ENCODE measurements around the gene JOSD2.
"Not testable (repeated sequence)": the region's sequence is repeated elsewhere in the genome, so short reads cannot be mapped to it uniquely, and the experiment has no call there.

Gene JOSD2

DNA sequence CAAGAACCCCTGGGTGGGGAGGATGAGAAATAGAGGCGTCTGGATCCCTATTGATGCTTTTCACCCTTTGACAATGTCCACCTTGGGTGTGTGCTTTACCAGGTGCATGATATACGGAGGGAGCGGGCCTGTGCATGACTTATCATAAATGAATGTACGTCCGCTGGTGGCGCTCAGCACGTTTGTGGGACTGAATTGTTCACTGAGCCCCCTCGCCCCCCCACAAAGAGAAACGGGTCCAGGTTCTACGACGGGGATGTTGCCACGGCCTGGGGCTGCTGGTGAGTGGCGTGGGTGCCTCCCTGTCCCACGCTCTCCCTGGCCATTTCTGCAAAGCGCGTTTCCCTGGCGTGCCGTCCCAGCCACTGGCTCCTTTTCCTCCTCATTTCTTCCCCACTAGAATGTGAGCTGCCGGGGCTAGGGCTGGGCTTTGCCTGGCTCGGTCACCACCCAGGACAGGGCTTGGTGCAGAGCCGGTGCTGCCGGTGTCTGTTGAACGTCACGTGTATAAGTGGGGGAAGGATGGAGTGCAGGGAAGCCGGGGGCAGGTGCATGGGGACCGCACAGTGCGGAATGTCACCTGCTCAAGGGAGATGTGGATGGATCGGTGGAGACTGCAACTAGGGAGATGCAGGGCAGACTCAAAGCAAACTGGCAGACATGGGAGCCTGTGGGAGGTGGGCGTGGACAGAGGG lies 35.7 kb upstream of the JOSD2 start:
- DNase-seq, result no peak

DNA sequence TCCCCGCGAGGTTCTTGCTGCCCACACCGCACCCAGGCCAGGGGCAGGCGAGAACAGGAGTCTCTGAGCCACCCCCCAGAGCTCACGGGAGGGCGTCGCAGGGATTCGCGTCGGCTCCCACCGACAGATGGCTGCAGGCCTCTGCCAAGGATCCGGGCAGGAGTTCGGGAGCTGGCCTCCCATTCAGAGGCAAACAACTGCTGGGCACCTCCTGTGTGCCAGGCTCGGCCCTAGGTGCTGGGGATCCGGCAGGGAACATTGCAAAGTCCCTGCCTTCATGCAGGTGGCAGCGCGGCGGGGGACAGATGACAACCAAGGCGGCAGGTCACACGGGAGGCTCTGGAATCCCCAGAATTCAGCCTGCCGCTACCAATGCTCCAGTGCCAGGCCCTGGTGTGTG lies 32.0 kb upstream of the JOSD2 start:
- DNase-seq, result no peak

DNA sequence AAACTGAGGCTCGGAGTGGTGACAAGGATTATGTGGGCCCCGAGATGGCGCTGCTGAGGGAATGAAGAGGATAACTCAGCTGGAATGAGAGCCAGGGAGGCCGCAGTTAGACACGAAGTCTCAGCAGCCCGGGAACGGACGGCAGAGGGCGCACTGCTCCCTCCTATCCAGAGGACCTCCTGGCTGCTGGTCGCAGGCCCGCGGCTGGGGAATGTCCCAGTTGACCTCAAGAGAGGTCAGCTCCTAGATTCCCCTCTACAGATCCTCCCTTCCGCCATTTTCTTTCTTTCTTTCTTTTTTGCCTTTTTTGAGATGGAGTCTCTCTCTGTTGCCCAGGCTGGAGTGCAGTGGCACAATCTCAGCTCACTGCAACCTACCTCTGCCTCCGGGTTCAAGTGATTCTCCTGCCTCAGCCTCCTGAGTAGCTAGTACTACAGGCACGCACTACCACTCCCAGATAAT lies 26.8 kb upstream of the JOSD2 start:
- DNase-seq, result peak; percentile 44 to 50

DNA sequence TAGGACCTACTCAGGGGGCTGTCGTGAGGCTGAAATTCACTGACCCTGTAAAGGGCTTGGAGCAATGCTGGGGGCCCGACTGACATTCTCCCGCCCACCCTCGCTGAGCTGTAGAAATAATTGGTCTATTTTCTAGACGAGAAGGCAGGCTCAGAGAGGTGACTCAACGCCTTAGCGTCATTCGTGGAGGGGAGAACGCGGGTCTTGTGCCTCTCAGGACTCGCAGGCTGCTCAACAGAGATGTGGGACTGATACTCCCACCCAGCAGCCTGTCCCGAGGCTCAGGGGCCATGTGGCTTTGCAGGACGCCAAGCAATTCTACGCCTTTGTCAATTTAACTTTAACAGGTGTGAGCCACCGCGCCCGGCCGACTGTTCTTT lies 26.3 kb upstream of the JOSD2 start:
- DNase-seq, result no peak

DNA sequence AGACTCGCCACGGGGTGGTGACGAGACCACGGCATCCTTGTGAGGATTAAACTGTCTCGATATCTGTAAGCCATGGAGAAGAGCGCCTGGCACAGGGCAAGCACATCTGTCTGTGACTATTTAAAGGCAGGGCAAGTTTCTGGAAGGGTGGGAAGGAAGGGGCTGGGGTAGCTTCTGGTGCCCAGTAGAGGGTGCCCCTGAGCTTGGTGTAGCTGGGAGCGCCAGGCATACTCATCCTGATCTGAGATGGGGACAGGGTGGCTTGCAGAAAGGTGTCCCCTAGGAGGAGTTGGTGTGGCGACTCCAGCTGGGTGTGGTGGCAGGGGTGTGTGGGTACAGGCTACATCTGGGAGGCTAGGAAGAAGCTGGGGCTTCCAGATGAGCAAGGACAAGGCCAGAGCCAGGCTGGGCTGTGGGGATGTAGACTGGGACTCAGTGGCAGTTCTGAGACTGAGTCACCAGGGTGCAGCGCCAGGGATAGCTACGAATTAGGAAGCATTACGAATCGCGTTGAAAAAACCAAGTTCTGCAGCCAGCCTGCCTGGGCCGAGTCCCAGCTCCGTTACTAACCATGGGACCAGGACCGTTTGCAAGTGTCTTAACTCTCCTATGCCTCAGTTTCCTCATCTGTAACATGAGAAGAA lies 25.8 kb upstream of the JOSD2 start:
- no peak for DNase-seq

DNA sequence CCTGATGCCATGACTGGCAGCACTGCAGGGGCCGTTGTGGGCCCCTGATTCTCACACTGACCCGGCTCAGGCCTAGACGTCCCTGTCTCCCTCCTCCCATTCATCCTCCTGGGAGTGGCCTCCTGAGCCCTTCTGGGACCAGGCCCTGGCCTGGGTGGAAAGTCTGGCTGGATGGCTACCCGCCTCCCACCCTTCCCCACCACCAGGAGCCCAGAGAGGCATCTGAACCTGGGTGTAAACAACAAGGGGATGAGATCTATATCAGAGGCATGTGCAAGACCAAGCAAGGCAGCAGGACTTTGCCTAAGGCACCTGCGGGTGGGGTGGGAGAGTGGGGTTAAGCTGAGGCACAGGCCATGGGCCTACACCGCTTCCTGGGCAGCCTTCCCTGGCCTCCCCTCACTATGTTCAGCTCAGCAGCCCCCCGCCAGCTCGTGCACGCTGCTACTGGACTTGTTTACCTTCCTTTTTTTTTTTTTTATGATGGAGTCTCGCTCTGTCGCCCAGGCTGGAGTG lies 24.7 kb upstream of the JOSD2 start:
- DNase-seq, result no peak

DNA sequence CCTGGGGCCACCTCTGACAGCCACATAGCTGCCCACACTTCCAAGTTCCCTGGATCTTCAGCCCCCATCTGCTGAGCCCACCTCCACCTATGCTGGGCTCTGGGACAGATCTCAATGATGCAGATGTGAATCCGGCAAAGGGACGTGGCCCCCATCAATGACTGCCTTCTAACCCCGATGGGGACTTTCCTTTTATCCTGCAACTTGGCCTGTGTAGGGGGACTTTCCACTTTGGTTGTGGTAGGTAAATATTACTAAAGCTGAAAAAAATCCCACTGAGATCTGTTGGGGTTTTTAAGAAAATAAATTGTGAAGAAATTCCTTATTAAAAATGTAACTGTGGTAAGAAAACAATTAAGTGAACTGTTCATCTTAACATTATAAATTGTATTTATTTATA lies 23.5 kb upstream of the JOSD2 start:
- DNase-seq, result no peak

DNA sequence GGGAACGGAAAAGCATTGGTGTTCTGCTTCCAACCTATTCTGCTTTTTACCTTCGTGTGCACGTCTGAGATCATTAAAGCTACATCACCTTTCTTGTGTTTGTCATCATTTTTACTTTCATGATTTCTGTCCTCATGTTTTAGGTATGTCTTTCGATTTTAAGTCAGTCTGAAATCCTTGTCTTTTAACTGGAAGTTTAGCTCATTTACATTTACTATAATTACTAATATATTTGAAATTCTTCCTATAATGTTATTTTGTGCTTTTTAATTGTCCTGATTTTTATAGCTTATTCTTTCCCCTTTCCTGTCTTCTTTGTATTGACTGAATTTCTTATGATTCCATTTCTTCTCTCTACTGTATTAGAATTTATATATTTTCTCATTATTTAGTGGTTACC lies 22.0 kb upstream of the JOSD2 start:
- DNase-seq, result no peak

DNA sequence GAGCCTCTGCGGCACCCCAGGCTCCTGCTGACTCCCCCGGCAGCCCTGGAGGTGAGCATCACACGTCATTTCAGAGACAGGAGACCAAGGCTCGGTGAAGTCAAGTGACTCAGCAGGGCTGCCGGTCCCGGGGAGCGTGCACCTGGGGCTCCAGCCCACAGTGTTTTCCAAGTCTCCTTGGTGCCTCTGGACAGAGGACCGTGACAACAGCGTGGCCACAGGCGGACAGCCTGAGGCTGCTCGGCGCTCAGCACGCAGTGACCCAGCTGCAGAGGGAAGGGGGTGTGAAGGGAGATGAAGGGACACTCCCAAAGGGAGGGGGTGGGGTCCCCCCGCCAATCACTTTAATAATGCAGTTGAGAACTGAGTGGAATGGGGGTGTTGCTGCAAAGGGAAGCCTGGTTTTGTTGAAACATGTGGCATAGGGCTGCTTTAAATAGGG lies 20.2 kb upstream of the JOSD2 start:
- DNase-seq, result no peak

DNA sequence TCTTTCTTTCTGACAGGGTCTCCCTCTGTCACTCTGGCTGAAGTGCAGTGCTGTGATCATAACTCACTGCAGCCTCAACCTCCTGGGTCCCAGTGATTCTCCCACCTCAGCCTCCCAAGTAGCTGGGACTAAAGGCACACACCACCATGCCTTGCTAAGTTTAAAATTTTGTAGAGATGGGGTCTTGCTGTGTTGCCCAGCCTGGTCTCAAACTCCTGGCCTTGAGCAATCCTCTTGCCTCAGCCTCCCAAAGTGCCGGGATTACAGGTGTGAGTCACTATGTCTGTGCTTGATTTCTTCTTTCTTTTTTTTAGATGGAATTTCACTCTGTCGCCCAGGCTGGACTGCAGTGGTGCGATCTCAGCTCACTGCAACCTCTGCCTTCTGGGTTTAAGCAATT lies 17.1 kb upstream of the JOSD2 start:
- DNase-seq, result not testable (repeated sequence)

DNA sequence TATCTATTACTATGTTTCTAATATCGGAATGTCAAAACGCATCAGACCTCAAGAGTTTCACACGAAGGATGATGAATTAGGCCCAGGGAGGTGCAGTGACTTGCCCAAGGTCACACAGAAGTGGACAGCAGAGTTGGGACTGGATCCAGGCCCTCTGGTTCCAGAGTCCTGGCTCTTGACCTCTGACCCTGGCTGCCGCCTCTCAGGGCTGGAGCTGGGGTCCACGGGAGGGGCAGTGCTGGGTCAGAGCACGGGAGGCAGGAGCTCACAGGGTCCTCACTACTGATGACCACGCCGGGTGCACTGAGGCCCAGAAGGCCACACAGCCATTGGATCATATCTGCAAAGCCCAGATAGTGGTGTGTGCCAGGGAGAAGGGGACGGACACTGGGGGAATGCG lies 11.9 kb upstream of the JOSD2 start:
- no peak for DNase-seq

DNA sequence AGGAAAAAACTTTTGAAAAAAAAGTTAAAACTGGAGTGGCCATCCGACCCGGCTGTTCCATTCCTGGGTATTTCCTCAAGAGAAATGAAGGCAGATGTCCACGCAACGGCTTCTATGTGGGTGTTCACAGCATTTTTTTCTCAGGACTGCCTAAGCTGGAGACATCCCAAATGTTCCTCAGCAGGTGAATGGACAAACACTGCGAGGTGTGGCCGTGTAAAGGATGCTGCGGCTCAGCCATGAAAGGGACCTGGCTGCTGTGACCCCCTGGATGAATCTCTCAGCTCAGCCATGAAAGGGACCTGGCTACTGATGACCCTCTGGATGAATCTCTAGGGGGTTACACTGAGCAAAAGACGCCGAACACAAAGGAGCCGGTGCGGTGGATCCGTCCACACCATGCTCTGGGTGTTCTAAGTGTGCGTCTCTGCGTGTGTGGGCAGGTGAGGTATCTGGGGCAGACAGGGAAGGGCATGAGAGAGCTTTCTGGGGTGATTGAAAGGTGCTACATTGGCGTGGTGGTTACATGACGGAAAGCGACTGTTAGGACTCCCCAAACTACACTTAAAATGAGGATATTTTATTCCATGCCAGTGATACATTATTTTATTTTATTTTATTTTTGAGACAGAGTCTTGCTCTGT lies 10.0 kb upstream of the JOSD2 start:
- no peak for DNase-seq

DNA sequence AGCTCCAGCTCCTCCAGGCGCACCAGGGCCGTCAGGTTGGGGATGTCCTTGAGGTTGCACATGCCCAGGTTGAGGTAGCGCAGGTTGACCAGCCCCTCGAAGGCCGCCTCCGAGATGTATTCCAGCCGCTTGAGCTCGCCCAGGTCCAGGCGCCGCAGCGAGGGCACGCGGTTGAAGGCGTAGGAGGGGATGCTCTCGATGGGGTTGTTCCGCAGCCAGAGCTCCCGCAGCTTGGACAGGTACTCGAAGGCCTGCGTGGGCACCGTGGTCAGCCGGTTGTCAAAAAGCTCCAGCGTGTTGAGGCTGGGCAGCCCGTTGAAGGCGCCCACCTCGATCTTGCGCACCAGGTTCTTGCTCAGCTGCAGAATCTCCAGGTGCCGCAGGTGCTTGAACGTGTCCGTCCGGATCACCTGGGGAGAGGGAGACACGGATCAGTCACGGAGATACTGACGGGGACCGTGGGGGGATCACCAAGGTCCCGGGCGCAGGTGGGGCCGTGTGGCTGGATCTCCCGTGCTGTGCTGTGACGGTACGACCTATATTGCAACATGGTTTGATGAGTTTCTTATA lies 8.1 kb upstream of the JOSD2 start:
- DNase-seq, result no peak

DNA sequence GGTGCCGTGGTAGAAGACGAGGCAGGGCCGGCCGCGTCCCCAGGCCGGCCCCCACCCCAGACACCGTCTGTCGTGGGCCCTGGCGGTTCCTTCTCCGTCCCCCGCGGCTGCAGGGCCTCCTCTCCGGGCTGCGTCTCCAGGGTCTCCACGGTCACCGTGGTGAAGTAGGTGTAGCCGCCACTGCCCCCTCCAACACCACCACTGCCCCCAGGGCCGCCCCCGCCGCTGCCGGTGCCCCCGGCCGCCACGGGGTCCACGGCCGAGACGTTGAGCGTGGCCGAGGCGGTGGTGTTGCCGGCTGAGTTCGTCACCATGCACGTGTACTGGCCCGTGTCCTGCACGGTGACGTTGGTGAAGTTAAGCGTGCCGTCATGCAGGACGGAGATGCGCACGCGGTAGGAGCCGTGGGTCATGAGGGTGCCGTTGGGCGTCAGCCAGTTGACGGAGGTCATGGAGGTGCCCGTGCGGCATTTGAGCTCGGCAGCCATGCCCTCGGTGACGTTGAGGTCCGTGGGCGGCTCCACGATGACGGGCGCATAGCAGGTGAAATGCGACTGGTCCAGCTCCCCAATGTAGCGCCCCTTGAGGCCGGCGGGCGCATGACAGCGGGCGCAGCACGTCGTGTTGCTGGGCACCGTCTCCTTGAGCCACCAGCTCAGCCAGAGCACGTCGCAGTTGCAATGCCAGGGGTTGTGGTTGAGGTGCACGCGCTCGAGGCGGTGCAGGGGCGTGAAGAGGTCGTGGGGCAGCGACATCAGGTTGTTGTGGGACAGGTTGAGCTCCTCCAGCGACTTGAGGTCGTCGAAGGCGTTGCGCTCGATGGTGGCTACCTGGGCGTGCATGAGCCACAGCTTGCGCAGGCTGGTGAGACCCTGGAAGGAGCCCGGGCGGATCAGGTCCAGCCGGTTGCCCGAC lies 7.4 kb upstream of the JOSD2 start:
- no peak for DNase-seq

DNA sequence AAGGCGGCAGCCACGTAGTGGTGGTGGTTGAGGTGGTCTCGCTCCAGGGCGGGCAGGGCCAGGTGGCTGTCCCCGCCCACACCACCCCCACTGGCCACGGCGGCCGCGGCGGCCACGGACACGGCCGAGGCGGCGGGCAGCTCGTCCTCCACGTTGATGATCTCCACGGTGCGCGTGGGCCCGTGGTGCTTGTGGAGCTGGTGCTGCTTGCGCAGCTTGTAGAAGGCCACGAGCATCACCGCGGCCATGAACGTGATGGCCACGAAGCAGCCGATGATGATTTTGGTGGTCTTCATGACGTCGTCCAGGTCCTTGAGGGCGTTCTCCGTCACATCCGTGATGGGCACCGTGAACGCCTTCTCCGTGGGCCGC lies 6.7 kb upstream of the JOSD2 start:
- no peak for DNase-seq

DNA sequence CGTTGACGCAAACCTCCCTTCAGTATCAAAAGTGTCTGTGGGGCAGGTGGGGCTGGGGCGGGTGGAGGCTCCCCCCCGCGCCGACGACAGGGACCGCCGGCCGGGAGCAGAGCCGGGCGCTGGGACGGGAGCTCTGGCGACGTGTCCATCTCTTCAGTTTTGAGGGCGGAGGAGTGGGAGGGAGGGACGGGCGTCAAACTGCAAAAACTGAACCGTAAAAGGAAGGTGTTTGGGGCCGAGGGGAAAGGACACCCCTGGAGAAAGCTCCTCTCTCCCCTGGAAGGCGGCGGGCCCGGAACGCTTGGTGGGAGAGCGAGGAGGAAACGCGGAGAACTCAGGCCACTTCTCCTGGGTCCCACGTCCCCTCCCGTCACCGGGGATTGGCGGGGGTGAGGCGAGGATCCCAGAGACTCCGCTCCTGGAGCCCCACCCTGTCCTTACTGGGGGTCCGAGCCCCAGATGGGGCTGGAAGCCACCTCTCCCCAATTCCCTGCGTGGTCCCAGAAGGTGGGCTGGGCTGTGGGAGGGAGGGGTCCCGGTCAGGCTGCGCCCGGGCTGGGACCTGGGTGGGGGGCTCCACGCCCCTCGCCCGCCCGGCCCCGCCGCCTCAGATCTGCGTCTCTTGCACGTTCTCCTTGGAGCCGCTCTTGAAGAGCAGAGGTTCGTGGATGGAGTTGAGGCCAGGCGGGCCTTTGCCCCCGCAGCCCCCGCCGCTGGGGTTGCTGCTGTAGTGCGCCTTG lies 6.1 kb upstream of the JOSD2 start:
- DNase-seq, result no peak

DNA sequence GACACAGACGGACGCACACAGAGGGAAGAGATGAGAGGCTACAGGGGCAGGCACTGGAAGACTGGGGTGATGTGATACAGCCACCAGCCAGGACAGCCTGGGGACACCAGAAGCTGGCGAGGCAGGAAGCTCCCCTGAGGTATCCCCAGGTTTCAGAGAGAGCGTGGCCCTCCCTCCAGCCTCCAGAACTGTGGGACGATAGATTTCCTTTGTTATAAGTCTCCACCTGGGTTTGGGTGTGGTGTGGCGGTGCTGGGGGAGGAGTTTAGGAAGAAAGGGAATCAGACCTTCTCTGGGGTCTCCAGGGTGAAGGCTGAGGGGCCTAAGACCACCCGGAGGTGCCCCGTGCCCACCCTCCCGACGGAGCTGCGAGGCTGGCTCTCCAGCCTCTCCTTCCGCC lies 5.5 kb upstream of the JOSD2 start:
- no peak for DNase-seq

DNA sequence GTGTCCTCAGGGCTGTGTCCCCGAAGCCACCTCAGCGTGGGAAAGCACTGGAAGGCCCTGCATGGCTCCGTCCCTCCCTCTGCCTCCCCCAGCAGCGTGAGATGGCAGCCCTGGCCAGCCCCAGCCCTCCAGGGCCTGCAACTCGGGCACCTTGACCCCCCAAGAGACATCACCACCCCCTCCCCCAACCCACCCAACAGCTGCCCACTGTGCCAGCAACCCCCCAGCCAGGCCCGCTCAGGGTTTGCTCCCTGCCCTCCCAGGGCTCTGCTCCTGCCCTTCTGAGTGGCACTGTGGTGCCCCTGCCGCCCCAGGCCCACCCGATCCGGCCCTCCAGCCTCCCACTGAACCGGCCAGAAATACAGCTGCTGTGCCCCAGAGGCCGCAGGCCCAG lies 4.2 kb upstream of the JOSD2 start:
- DNase-seq, result no peak

DNA sequence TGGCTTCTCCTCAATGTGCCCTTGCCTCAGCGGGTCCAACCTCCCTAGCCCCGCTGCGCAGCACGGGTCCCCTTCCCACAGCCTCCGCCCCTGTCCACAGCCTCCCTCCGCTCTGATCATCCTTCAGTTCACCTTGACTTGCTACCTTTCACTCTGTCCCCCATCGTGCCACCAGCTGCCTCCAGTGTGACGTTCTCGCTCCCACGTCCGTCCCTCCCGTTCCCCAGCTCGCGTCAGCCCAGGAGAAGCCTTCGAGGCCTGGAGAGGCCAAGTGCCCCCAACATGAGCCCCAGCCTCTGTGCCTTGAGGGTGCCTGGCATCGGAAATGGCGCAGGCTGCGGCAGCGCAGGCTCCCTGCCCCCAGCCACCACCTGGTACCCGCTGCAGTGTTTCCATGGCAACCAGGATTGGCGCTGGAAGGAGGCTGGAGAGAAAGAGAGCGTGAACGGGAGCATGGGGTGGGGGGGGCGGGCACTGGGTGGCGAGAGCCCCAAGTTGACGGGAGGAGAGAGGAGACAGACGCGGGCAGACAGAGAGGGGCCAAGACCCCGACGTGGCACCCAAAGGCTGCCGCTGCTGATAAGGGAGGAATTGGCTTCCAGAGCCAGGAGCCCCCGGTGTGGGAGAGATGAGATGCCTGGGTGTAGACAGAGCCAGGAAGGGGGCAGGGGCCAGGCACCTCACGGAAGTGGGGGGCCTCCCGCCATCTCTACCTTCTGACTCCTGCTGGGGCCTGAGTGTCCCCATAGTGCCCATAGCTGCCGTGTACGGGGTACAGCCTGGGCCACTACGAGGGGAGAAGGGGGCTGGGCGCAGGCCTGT lies 3.6 kb upstream of the JOSD2 start:
- no peak for DNase-seq

DNA sequence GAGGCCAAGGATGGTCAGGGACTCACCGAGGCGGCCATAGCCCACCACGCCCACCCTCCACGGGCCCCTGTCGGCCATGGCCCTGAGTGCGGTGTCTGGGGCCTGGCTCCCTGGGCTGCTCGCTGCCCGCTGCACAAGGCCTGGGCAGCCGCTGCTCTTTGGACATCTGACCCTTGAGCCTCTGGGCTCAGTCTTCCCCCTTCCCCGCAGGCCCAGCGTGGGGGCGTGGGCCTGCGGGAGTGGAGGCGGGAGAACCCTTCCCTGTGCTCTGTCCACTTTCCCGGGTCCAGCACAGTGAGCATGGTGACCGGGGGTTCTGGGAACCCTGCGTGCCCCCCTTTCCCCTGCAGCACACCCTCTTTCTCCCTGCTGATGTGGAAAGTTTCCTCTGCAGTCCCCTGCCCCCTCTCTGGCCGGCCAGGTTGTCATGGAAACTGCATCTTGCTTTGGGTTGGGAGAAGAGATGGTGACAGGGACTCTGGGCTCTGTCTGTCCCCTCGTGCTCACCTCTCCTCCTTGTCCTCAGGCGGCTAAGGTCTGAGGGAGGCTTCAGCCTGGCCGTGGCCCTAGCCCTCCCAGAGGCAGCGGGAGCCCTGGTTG lies 2.9 kb upstream of the JOSD2 start, which contains the start of gene ASPDH:
ASPDH (minus strand) TSS at position 168 of the 600 bp plus-strand sequence; CDS start at position 78, 90 bp downstream.
- DNase-seq, result no peak
